ENCODE measurements around the gene GSG1L. TPM values are rescaled to one million over a fixed set of nuclear protein-coding genes. Genes with fewer than 3 reads are reported as not detected.

The GSG1L gene
- total RNA-seq = 0.22 and 0.60 TPM in 2 replicates

GRCh38 chr16:28063591-28064061 lies at the start of gene GSG1L:
TSS of gene GSG1L (minus strand) at chr16:28063714. CDS start at chr16:28063424, 290 bp downstream.
- peak in 1 of 2 donors; percentile 53 for DNase-seq (ENCODE audit: low read depth in 2 of 2)

- DNase-seq (ENCODE audit: low read depth in 2 of 2) = no peak
Observed at GRCh38 chr16:28112908-28113307, 49.4 kb upstream of the GSG1L start.

GRCh38 chr16:28110977-28111376 lies 47.5 kb upstream of the GSG1L start:
- no peak for DNase-seq (ENCODE audit: low read depth in 2 of 2)

- no peak for DNase-seq (ENCODE audit: low read depth in 2 of 2)
Observed at GRCh38 chr16:28110479-28110878, 47.0 kb upstream of the GSG1L start.

- DNase-seq (ENCODE audit: low read depth in 2 of 2) = no peak
Observed at GRCh38 chr16:28110074-28110473, 46.6 kb upstream of the GSG1L start.

GRCh38 chr16:28108590-28109247 lies 45.2 kb upstream of the GSG1L start:
- DNase-seq (ENCODE audit: low read depth in 2 of 2) = no peak

GRCh38 chr16:28107232-28107631 lies 43.7 kb upstream of the GSG1L start:
- no peak for DNase-seq (ENCODE audit: low read depth in 2 of 2)

GRCh38 chr16:28106467-28107215 lies 43.1 kb upstream of the GSG1L start:
- DNase-seq (ENCODE audit: low read depth in 2 of 2) = no peak

- no peak for DNase-seq (ENCODE audit: low read depth in 2 of 2)
Observed at GRCh38 chr16:28105954-28106353, 42.4 kb upstream of the GSG1L start.

- no peak for DNase-seq (ENCODE audit: low read depth in 2 of 2)
Observed at GRCh38 chr16:28105297-28105696, 41.8 kb upstream of the GSG1L start.

- DNase-seq (ENCODE audit: low read depth in 2 of 2) = no peak
Observed at GRCh38 chr16:28104404-28104803, 40.9 kb upstream of the GSG1L start.

- DNase-seq (ENCODE audit: low read depth in 2 of 2) = no peak
Observed at GRCh38 chr16:28103516-28104170, 40.1 kb upstream of the GSG1L start.

GRCh38 chr16:28101533-28101890 lies 38.0 kb upstream of the GSG1L start:
- DNase-seq (ENCODE audit: low read depth in 2 of 2) = no peak

GRCh38 chr16:28100810-28101532 lies 37.5 kb upstream of the GSG1L start:
- DNase-seq (ENCODE audit: low read depth in 2 of 2) = no peak

- DNase-seq (ENCODE audit: low read depth in 2 of 2) = no peak
Observed at GRCh38 chr16:28098959-28099945, 35.7 kb upstream of the GSG1L start.

- DNase-seq (ENCODE audit: low read depth in 2 of 2) = no peak
Observed at GRCh38 chr16:28098171-28098958, 34.9 kb upstream of the GSG1L start.

- no peak for DNase-seq (ENCODE audit: low read depth in 2 of 2)
Observed at GRCh38 chr16:28096983-28097899, 33.7 kb upstream of the GSG1L start.

- no peak for DNase-seq (ENCODE audit: low read depth in 2 of 2)
Observed at GRCh38 chr16:28093385-28093725, 29.8 kb upstream of the GSG1L start.
